K562 (cell line): ENCODE measurements around the gene HOXB1. TPM values are rescaled to one million over a fixed set of nuclear protein-coding genes. Genes with fewer than 3 reads are reported as not detected.

Experiments used
- ASH1L ChIP-seq: fragments of 450-650 bp; IDR thresholded peaks from 2 replicates; pipeline ENCODE4 v1.6.1; 2018; ENCODE audit warnings: borderline replicate concordance, mild to moderate bottlenecking, low read depth; ENCODE audit not compliant: partially characterized antibody
- CREB3 ChIP-seq: fragments of 450-650 bp; conservative IDR thresholded peaks from 2 replicates; pipeline ENCODE4 v1.6.1; 2016; ENCODE audit warnings: missing genetic modification characterization, low read depth, mild to moderate bottlenecking, missing compliant biosample characterization, moderate library complexity
- DLX4 ChIP-seq: fragments of 250-450 bp; sonication (Bioruptor Pico); IDR thresholded peaks from 2 replicates; pipeline ENCODE4 v1.6.1; 2021; ENCODE audit warnings: mild to moderate bottlenecking
- ESRRB ChIP-seq: fragments of 250-450 bp; sonication (Bioruptor Pico); IDR thresholded peaks from 2 replicates; pipeline ENCODE4 v1.5.0; 2020; ENCODE audit warnings: mild to moderate bottlenecking, moderate library complexity, borderline replicate concordance
- KLF10 ChIP-seq: fragments of 250-450 bp; sonication (Bioruptor Pico); IDR thresholded peaks from 2 replicates; pipeline ENCODE4 v1.6.1; 2021; ENCODE audit warnings: matching md5 sums
- LEF1 ChIP-seq: fragments of 450-650 bp; IDR thresholded peaks from 2 replicates; pipeline ENCODE4 v1.6.1; 2016; ENCODE audit warnings: mild to moderate bottlenecking
- MEF2A ChIP-seq: IDR thresholded peaks from 2 replicates; pipeline ENCODE4 v1.6.1; 2011; ENCODE audit warnings: low read depth, mild to moderate bottlenecking, low read length, moderate library complexity; ENCODE audit not compliant: control insufficient read depth
- NBN ChIP-seq: fragments of 450-650 bp; IDR thresholded peaks from 2 replicates; pipeline ENCODE4 v1.6.1; 2016; ENCODE audit warnings: low read depth, mild to moderate bottlenecking
- NCOA2 ChIP-seq, 2 experiments: fragments of 450-650 bp; IDR thresholded peaks; 2 replicates each; pipeline ENCODE4 v1.6.1; 2018; ENCODE audit warnings: mild to moderate bottlenecking in 2 of 2, moderate library complexity in 1 of 2; ENCODE audit not compliant: partially characterized antibody in 2 of 2
- NFYB ChIP-seq: IDR thresholded peaks from 2 replicates; pipeline ENCODE4 v1.6.1; 2011; ENCODE audit warnings: mild to moderate bottlenecking, moderate library complexity; ENCODE audit not compliant: insufficient read length; ENCODE audit errors: extremely low read depth
- NUFIP1 ChIP-seq: fragments of 450-650 bp; IDR thresholded peaks from 2 replicates; pipeline ENCODE4 v1.6.1; 2018; ENCODE audit not compliant: partially characterized antibody
- PKNOX1 ChIP-seq: fragments of 450-650 bp; IDR thresholded peaks from 2 replicates; pipeline ENCODE4 v1.6.1; 2016
- POLR3G ChIP-seq: IDR thresholded peaks from 2 replicates; pipeline ENCODE4 v1.6.1; 2011; ENCODE audit not compliant: insufficient read length, insufficient replicate concordance; ENCODE audit errors: extremely low read depth
- SNRNP70 ChIP-seq: fragments of 200-400 bp; formaldehyde crosslinking; optimal IDR thresholded peaks from 2 replicates; pipeline ENCODE3; 2017; ENCODE audit warnings: low read depth, low read length
- STAT5A ChIP-seq: IDR thresholded peaks from 2 replicates; pipeline ENCODE4 v1.6.1; 2012; ENCODE audit warnings: low read length, inconsistent platforms, borderline replicate concordance
- THRA ChIP-seq: fragments of 450-650 bp; IDR thresholded peaks from 2 replicates; pipeline ENCODE4 v1.6.1; 2017; ENCODE audit warnings: mild to moderate bottlenecking, moderate library complexity
- TOE1 ChIP-seq, 2 experiments: fragments of 450-650 bp in 1 of 2; sonication (generic) in 1 of 2; formaldehyde crosslinking in 1 of 2; IDR thresholded peaks; 2 replicates each; pipeline versions ENCODE4 v1.7.1 to v1.8.0; 2016 to 2022; ENCODE audit warnings: borderline replicate concordance in 2 of 2, mild to moderate bottlenecking in 2 of 2, antibody characterized with exemption in 1 of 2, inconsistent platforms in 1 of 2, low read depth in 1 of 2, missing genetic modification reagents in 1 of 2, moderate library complexity in 1 of 2
- ZNF184 ChIP-seq: sonication (generic); formaldehyde crosslinking; IDR thresholded peaks from 2 replicates; pipeline ENCODE4 v1.5.0; 2020; ENCODE audit warnings: missing genetic modification reagents
- ZNF639 ChIP-seq, 2 experiments: fragments of 200-800 bp in 1 of 2; sonication (Bioruptor generic) in 1 of 2; sonication (generic) in 1 of 2; formaldehyde crosslinking in 1 of 2; IDR thresholded peaks in 1 of 2; conservative IDR thresholded peaks in 1 of 2; 2 replicates each; pipeline versions ENCODE4 v1.5.0 to v1.6.1; 2016 to 2020; ENCODE audit warnings: missing compliant biosample characterization in 1 of 2, missing genetic modification characterization in 1 of 2, missing genetic modification reagents in 1 of 2
- polyA plus RNA-seq, 8 experiments: library from polyadenylated mRNA; depleted of rRNA in 4 of 8; stranded (reverse) in 5 of 8; unstranded in 3 of 8; fragments of >200 nt; fragmentation: Nextera tagmentation in 2 of 8; fragmentation: Illumina TruSeq in 1 of 8; extraction: Ambion mirVana in 2 of 8; extraction: Trizol in 1 of 8; gene quantifications; 2 replicates each; pipeline versions ENCODE4 v1.2.1 to v1.2.3, GENCODE V29; 2011 to 2014; ENCODE audit warnings: inconsistent platforms in 1 of 8, missing spikeins in 1 of 8
- total RNA-seq, 7 experiments: library from RNA; depleted of rRNA in 6 of 7; stranded (reverse); fragments of >200 nt in 6 of 7; fragmentation: Illumina TruSeq in 2 of 7; extraction: Trizol in 2 of 7; gene quantifications; 2 replicates each; pipeline versions ENCODE4 v1.2.1 to v1.2.3, GENCODE V29; 2011 to 2021; ENCODE audit warnings: low replicate concordance in 1 of 7

HOXB1 gene
- total and polyA plus RNA-seq, 9 of the 15 experiments (the other 6 are each of a cell fraction or from before 2014, with no cell fraction given), result 0.04 TPM; not detected in 8

- no peak for TF ChIP-seq ZNF184 (CRISPR knock-in tag)
- no peak for TF ChIP-seq NCOA2 (IDR thresholded peaks at IDR 0.05; ENCODE audit: partially characterized antibody in 2 of 2)
- TF ChIP-seq NBN, result no peak
- TF ChIP-seq ZNF639 (CRISPR knock-in tag; conservative IDR thresholded peaks at IDR 0.05 in 1 of 2, IDR thresholded peaks at IDR 0.05 in 1 of 2), result no peak; a peak in 1 of 4 replicates
- TF ChIP-seq SNRNP70, result no peak
- no peak for TF ChIP-seq TOE1 (IDR thresholded peaks at IDR 0.05; ENCODE audit: borderline replicate concordance)
- TF ChIP-seq TOE1 (CRISPR knock-in tag; IDR thresholded peaks at IDR 0.05; ENCODE audit: borderline replicate concordance, low read depth), result no peak
- peak; percentile 93 for TF ChIP-seq PKNOX1
- TF ChIP-seq KLF10 (CRISPR knock-in tag), result no peak
- no peak for TF ChIP-seq DLX4 (CRISPR knock-in tag)
- TF ChIP-seq ESRRB, result no peak
- TF ChIP-seq STAT5A, result no peak
- TF ChIP-seq LEF1, result 0 out of 2 replicates have a peak, but pooled peaks have one; percentile 74
- no peak for TF ChIP-seq NUFIP1
- TF ChIP-seq MEF2A, result peak; percentile 20; the same call in 1 of the 2 replicates
- no peak for TF ChIP-seq CREB3 (tag)
- no peak for TF ChIP-seq THRA
- TF ChIP-seq NFYB, result no peak
- no peak for TF ChIP-seq POLR3G
- TF ChIP-seq ASH1L, result no peak
Measured at GRCh38 chr17:48492401-48493298, 38.2 kb downstream of the HOXB1 start (continued).
